Measurements from ENCODE around the gene UPB1. TPM values are rescaled to one million over a fixed set of nuclear protein-coding genes. Genes with fewer than 3 reads are reported as not detected.

UPB1 gene
- total RNA-seq, 6 donors from 2014 or later: 0.91 to 9.4 (median 1.4) TPM

DNA sequence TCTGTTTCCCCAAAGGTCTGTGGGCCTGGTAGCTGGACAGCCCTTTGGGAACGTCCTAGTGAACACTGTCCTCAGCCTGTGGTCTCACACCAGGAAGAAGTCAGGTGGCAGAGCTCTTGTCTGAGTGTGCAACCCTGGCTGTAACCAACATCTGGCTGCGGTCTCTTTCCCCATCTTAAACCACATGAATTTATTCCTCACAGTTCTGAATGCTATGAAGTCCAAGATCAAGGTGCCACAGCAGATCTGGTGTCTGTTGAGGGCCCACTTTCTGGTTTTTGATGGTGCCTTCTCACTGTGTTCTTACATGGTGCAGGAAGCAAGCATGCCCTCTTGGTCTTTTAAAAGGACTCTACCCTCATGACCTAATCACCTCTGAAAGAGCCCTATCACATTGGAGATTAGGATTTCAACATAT lies 2.7 kb downstream of the UPB1 start:
- no peaks in the 10 kb centered on the region for H3K9me3 ChIP-seq
- H3K4me1 ChIP-seq: peaks cover 8 to 12% (median 10%) of the 10 kb centered on the region in 4 donors
- H3K27ac ChIP-seq: no peak overlapping the region
- H3K27me3 ChIP-seq: peaks cover 0 to 6% (median 0%) of the 10 kb centered on the region in 4 donors
- 56 to 75% methylated on average over 2 of the region's 2 CpGs for WGBS, 2 donors
- ATAC-seq (ENCODE audit: low FRiP score in 2 of 2): no peak
- H3K4me3 ChIP-seq: no peak overlapping the region
- no peak for DNase-seq
- H3K36me3 ChIP-seq: no peaks in the 10 kb centered on the region
- TF ChIP-seq POLR2AphosphoS5 (IDR thresholded peaks at IDR 0.05) (no peak), EP300 (IDR thresholded peaks at IDR 0.05) (no peak), POLR2A (IDR thresholded peaks at IDR 0.05) (no peak)
- TF ChIP-seq, protein P1, sequence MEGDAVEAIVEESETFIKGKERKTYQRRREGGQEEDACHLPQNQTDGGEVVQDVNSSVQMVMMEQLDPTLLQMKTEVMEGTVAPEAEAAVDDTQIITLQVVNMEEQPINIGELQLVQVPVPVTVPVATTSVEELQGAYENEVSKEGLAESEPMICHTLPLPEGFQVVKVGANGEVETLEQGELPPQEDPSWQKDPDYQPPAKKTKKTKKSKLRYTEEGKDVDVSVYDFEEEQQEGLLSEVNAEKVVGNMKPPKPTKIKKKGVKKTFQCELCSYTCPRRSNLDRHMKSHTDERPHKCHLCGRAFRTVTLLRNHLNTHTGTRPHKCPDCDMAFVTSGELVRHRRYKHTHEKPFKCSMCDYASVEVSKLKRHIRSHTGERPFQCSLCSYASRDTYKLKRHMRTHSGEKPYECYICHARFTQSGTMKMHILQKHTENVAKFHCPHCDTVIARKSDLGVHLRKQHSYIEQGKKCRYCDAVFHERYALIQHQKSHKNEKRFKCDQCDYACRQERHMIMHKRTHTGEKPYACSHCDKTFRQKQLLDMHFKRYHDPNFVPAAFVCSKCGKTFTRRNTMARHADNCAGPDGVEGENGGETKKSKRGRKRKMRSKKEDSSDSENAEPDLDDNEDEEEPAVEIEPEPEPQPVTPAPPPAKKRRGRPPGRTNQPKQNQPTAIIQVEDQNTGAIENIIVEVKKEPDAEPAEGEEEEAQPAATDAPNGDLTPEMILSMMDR (IDR thresholded peaks at IDR 0.05): no peak

DNA sequence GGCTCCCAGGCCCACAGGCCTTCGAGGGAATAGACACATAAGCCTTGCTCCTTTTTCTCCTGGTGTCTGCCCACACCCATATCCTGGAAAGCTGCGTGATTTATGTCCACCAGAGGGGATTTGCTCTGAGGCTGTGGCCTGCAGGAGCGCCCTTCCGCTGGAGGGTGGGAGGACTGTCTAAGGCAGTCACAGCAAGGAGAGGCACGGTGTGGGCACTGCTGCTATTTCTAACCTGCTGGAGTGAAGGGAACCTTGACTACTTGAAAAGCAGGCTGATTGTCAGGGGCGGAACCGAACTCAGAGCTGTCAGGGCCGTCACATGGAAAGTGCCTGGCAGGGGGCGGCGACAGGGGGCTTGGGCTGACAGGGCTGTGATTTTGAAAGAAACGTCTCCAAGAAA lies 3.7 kb downstream of the UPB1 start:
- WGBS, 2 donors: 86 to 89% methylated on average over 11 of the region's 11 CpGs
- no peak for DNase-seq
- Histone ChIP-seq H3K4me3 (no peak overlapping the region), H3K4me1 (peaks cover 11 to 19% (median 18%) of the 10 kb centered on the region in 4 donors), H3K36me3 (no peaks in the 10 kb centered on the region), H3K9me3 (no peaks in the 10 kb centered on the region), H3K27me3 (peaks cover 0 to 6% (median 0%) of the 10 kb centered on the region in 4 donors), H3K27ac (no peak overlapping the region)
- TF ChIP-seq, protein P1 (IDR thresholded peaks at IDR 0.05): no peak
- no peak for TF ChIP-seq POLR2A (IDR thresholded peaks at IDR 0.05)
- TF ChIP-seq POLR2AphosphoS5 (IDR thresholded peaks at IDR 0.05): no peak
- TF ChIP-seq EP300 (IDR thresholded peaks at IDR 0.05): no peak
- ATAC-seq (ENCODE audit: low FRiP score in 2 of 2): no peak

DNA sequence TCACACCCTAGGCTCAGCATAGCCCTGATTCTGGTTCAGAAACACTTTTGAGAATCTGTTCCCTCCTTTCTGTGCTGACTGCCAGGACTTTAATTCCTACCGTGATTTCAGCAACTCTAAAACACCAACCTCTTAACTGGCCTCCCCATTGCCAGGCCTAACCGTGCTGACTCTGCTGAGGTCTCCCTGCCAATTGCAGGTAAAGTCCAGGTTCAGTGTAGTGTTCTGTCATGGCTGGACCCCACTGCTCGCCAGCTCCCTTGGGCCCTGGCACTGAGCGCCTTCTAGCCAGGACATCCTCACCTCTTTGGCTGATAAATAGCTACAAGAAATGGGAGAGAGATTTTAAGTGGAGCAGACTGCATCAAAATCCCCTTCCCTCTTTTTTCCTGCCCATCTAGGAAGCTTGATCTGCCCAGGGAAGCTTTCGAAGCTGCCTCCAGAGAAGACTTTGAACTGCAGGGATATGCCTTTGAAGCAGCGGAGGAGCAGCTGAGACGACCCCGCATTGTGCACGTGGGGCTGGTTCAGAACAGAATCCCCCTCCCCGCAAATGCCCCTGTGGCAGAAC lies 4.7 kb downstream of the UPB1 start:
- Histone ChIP-seq H3K9me3 (no peaks in the 10 kb centered on the region), H3K4me1 (peaks cover 8 to 17% (median 12%) of the 10 kb centered on the region in 4 donors), H3K36me3 (no peaks in the 10 kb centered on the region), H3K27me3 (no peaks in the 10 kb centered on the region), H3K4me3 (no peak overlapping the region), H3K27ac (no peak overlapping the region)
- DNase-seq (no peak), ATAC-seq (ENCODE audit: low FRiP score in 2 of 2) (no peak)
- TF ChIP-seq, protein P1 (IDR thresholded peaks at IDR 0.05): no peak
- no peak for TF ChIP-seq POLR2A (IDR thresholded peaks at IDR 0.05)
- TF ChIP-seq POLR2AphosphoS5 (IDR thresholded peaks at IDR 0.05): no peak
- TF ChIP-seq EP300 (IDR thresholded peaks at IDR 0.05): no peak
- WGBS, 2 donors: 93 to 94% methylated on average over 9 to 10 of the region's 10 CpGs

DNA sequence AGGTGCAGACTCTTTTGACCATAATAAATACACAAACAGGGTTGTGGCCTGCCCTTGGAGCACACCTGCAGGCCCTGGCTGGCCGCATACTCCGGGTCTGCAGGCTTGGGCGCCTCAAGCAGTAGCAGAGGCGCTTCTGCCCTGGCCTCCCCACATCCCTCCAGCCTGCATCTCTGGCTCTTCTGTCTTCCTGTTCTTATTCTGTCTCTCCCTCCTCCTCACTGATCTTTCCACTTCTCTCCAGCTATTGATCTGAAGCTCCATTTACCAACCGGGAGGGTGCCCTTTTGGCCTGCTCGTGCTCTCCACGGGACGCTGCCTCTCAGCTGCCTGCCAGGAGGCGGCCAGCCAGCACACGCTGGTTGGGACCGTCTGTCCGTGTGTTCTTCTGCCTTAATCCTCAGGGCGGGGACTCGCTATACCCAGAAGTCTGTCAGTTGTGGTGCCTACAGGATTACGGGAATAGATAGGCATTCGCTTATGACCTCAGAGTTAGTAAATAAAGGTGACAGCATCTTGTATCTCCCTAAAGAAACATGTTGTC lies 5.2 kb downstream of the UPB1 start:
- Histone ChIP-seq H3K4me3 (no peak overlapping the region), H3K4me1 (peaks cover 6 to 14% (median 10%) of the 10 kb centered on the region in 4 donors), H3K27ac (no peak overlapping the region), H3K9me3 (no peaks in the 10 kb centered on the region), H3K36me3 (no peaks in the 10 kb centered on the region), H3K27me3 (no peaks in the 10 kb centered on the region)
- WGBS, 2 donors: 88 to 89% methylated on average over 16 of the region's 16 CpGs
- no peak for TF ChIP-seq EP300 (IDR thresholded peaks at IDR 0.05)
- no peak for TF ChIP-seq POLR2AphosphoS5 (IDR thresholded peaks at IDR 0.05)
- no peak for TF ChIP-seq POLR2A (IDR thresholded peaks at IDR 0.05)
- TF ChIP-seq, protein P1 (IDR thresholded peaks at IDR 0.05): no peak
- DNase-seq (peak in 1 of 2 donors; percentile 52), ATAC-seq (ENCODE audit: low FRiP score in 2 of 2) (no peak)
